IPS DF 6.9 (cell line): Measurements from ENCODE around the gene GOLGA6L6.
"Not testable (repeated sequence)": the region's sequence is repeated elsewhere in the genome, so short reads cannot be mapped to it uniquely, and the experiment has no call there.

Experiments
- DNase-seq: peaks from one replicate; pipeline ENCODE4 v3.0.0-alpha.2; 2013; ENCODE audit warnings: low read depth, low spot score
- H3K27ac ChIP-seq: one replicate; pipeline ENCODE4 v1.5.1; 2013; ENCODE audit warnings: low read length, control low read depth
- H3K27me3 ChIP-seq: 2 replicates; pipeline ENCODE4 v1.6.1; 2013; ENCODE audit warnings: mild to moderate bottlenecking, low read length; ENCODE audit not compliant: control insufficient read depth, insufficient read depth
- H3K36me3 ChIP-seq: 2 replicates; pipeline ENCODE4 v1.6.1; 2013; ENCODE audit warnings: low read length; ENCODE audit not compliant: control insufficient read depth, insufficient read depth
- H3K4me1 ChIP-seq: 2 replicates; pipeline ENCODE4 v1.6.1; 2013; ENCODE audit warnings: low read length; ENCODE audit not compliant: control insufficient read depth, insufficient read depth
- H3K4me3 ChIP-seq: 2 replicates; pipeline ENCODE4 v1.5.1; 2013; ENCODE audit warnings: mild to moderate bottlenecking, low read length
- H3K9me3 ChIP-seq: 2 replicates; pipeline ENCODE4 v1.6.1; 2013; ENCODE audit warnings: low read length, inconsistent platforms; ENCODE audit not compliant: control insufficient read depth, insufficient read depth
- WGBS: extraction: QIAGEN DNeasy Blood & Tissue Kit; methylation state at CpG from one replicate; pipeline ENCODE4 v1.1.7; 2013; ENCODE audit warnings: mixed read lengths, missing lambda C conversion rate; ENCODE audit not compliant: insufficient read length, insufficient coverage; 5-methylcytosine and 5-hydroxymethylcytosine counted together

Gene GOLGA6L6

GRCh38 chr15:20541700-20542099 is at the start of gene GOLGA6L6:
TSS of gene GOLGA6L6 (minus strand) at chr15:20541800. CDS start at chr15:20541709, 91 bp downstream.
- H3K27me3 ChIP-seq, H3K9me3 ChIP-seq, H3K4me3 ChIP-seq, DNase-seq, H3K4me1 ChIP-seq, H3K36me3 ChIP-seq, H3K27ac ChIP-seq: not testable (repeated sequence)
- no CpG with 5 or more reads among the region's 7 CpGs for WGBS

GRCh38 chr15:20590069-20590468 is 48.5 kb upstream of the GOLGA6L6 start:
- not testable (repeated sequence) for DNase-seq, H3K27ac ChIP-seq, H3K4me3 ChIP-seq, H3K27me3 ChIP-seq, H3K36me3 ChIP-seq, H3K9me3 ChIP-seq, H3K4me1 ChIP-seq
- no CpG with 5 or more reads among the region's 2 CpGs for WGBS

GRCh38 chr15:20586821-20587220 is 45.2 kb upstream of the GOLGA6L6 start:
- not testable (repeated sequence) for H3K4me3 ChIP-seq, H3K9me3 ChIP-seq, DNase-seq, H3K4me1 ChIP-seq, H3K27me3 ChIP-seq, H3K36me3 ChIP-seq, H3K27ac ChIP-seq
- WGBS, result no CpG with 5 or more reads among the region's 3 CpGs

- H3K4me1 ChIP-seq, H3K27ac ChIP-seq, H3K36me3 ChIP-seq, H3K9me3 ChIP-seq, DNase-seq, H3K27me3 ChIP-seq, H3K4me3 ChIP-seq: not testable (repeated sequence)
- WGBS, result no CpG with 5 or more reads among the region's 18 CpGs
These were observed 41.1 kb upstream of the GOLGA6L6 start for GRCh38 chr15:20582726-20583115.

- not testable (repeated sequence) for H3K4me1 ChIP-seq, H3K27ac ChIP-seq, DNase-seq, H3K27me3 ChIP-seq, H3K9me3 ChIP-seq, H3K4me3 ChIP-seq, H3K36me3 ChIP-seq
- WGBS, result no CpG with 5 or more reads among the region's 39 CpGs
These were observed 40.6 kb upstream of the GOLGA6L6 start for GRCh38 chr15:20582109-20582725.

- H3K4me1 ChIP-seq, DNase-seq, H3K36me3 ChIP-seq, H3K4me3 ChIP-seq, H3K27me3 ChIP-seq, H3K9me3 ChIP-seq, H3K27ac ChIP-seq: not testable (repeated sequence)
- WGBS, result no CpG with 5 or more reads among the region's 62 CpGs
These were observed 39.9 kb upstream of the GOLGA6L6 start for GRCh38 chr15:20581261-20582108.

- WGBS, result no CpG with 5 or more reads among the region's 14 CpGs
- not testable (repeated sequence) for H3K27ac ChIP-seq, H3K4me3 ChIP-seq, H3K27me3 ChIP-seq, H3K4me1 ChIP-seq, H3K36me3 ChIP-seq, H3K9me3 ChIP-seq, DNase-seq
These were observed 38.1 kb upstream of the GOLGA6L6 start for GRCh38 chr15:20579662-20580061.

- DNase-seq, H3K27ac ChIP-seq, H3K36me3 ChIP-seq, H3K4me1 ChIP-seq, H3K27me3 ChIP-seq, H3K9me3 ChIP-seq, H3K4me3 ChIP-seq: not testable (repeated sequence)
- no CpG with 5 or more reads among the region's 19 CpGs for WGBS
These were observed 9.7 kb upstream of the GOLGA6L6 start for GRCh38 chr15:20551289-20551688.

GRCh38 chr15:20505926-20506658 is 35.5 kb downstream of the GOLGA6L6 start:
- not testable (repeated sequence) for H3K9me3 ChIP-seq, DNase-seq, H3K4me3 ChIP-seq, H3K27me3 ChIP-seq, H3K27ac ChIP-seq, H3K36me3 ChIP-seq, H3K4me1 ChIP-seq
- no CpG with 5 or more reads among the region's 87 CpGs for WGBS

GRCh38 chr15:20502839-20503238 is 38.8 kb downstream of the GOLGA6L6 start:
- not testable (repeated sequence) for H3K9me3 ChIP-seq, DNase-seq, H3K27me3 ChIP-seq, H3K4me1 ChIP-seq, H3K4me3 ChIP-seq, H3K27ac ChIP-seq, H3K36me3 ChIP-seq
- whole genome bisulfite sequencing, result no CpG with 5 or more reads among the region's 3 CpGs
